NT2/D1 (cell line): ENCODE results near the gene NRDE2.
"Not testable (repeated sequence)": the region's sequence is repeated elsewhere in the genome, so short reads cannot be mapped to it uniquely, and the experiment has no call there.

Source experiments
- DNase-seq: peaks from one replicate; pipeline ENCODE4 v3.0.0-alpha.2; 2011; ENCODE audit warnings: low read depth, low spot score
- H3K27me3 ChIP-seq: 2 replicates; pipeline ENCODE4 v1.6.0; 2011; ENCODE audit warnings: mild to moderate bottlenecking; ENCODE audit not compliant: insufficient read length, insufficient read depth
- H3K36me3 ChIP-seq: 2 replicates; pipeline ENCODE4 v1.6.1; 2011; ENCODE audit warnings: mild to moderate bottlenecking, low read length, mixed read lengths; ENCODE audit not compliant: insufficient read depth, insufficient read length
- H3K4me1 ChIP-seq: 2 replicates; pipeline ENCODE4 v1.5.1; 2011; ENCODE audit not compliant: insufficient read depth, insufficient read length
- H3K4me3 ChIP-seq: 2 replicates; pipeline ENCODE4 v1.5.1; 2011; ENCODE audit warnings: low read depth; ENCODE audit not compliant: insufficient read length
- H3K9ac ChIP-seq: 2 replicates; pipeline ENCODE4 v1.6.0; 2011; ENCODE audit warnings: low read depth; ENCODE audit not compliant: insufficient read length
- H3K9me3 ChIP-seq: 2 replicates; pipeline ENCODE4 v1.5.1; 2011; ENCODE audit warnings: mild to moderate bottlenecking, low read length; ENCODE audit not compliant: insufficient read depth
- SUZ12 ChIP-seq: IDR thresholded peaks from 2 replicates; pipeline ENCODE4 v1.6.1; 2011; ENCODE audit not compliant: insufficient read length, insufficient read depth; ENCODE audit errors: extremely low read depth
- YY1 ChIP-seq: IDR thresholded peaks from 2 replicates; pipeline ENCODE4 v1.6.1; 2011; ENCODE audit not compliant: insufficient read length, insufficient read depth
- ZNF274 ChIP-seq: IDR thresholded peaks from 2 replicates; pipeline ENCODE4 v1.6.1; 2011; ENCODE audit warnings: mild to moderate bottlenecking, low read depth, low read length

NRDE2 gene

GRCh38 chr14:90349739-90350138, 18.0 kb upstream of the NRDE2 start:
- Histone ChIP-seq H3K27me3 (no peaks in the 10 kb centered on the region), H3K36me3 (no peaks in the 10 kb centered on the region), H3K9ac (no peak overlapping the region), H3K4me3 (no peak overlapping the region), H3K9me3 (no peaks in the 10 kb centered on the region), H3K4me1 (no peaks in the 10 kb centered on the region)
- no peak for DNase-seq
- TF ChIP-seq YY1 (no peak), ZNF274 (no peak), SUZ12 (no peak)

- Histone ChIP-seq H3K9ac (no peak overlapping the region), H3K4me1 (no peaks in the 10 kb centered on the region), H3K4me3 (no peak overlapping the region), H3K36me3 (no peaks in the 10 kb centered on the region), H3K9me3 (no peaks in the 10 kb centered on the region), H3K27me3 (no peaks in the 10 kb centered on the region)
- TF ChIP-seq SUZ12, result no peak
- no peak for TF ChIP-seq ZNF274
- no peak for DNase-seq
Observed at GRCh38 chr14:90348270-90348669, 16.5 kb upstream of the NRDE2 start.

- Histone ChIP-seq H3K36me3 (no peaks in the 10 kb centered on the region), H3K9me3 (no peaks in the 10 kb centered on the region), H3K9ac (no peak overlapping the region), H3K4me3 (no peak overlapping the region), H3K4me1 (no peaks in the 10 kb centered on the region), H3K27me3 (no peaks in the 10 kb centered on the region)
- DNase-seq, result no peak
- TF ChIP-seq YY1, result no peak
Observed at GRCh38 chr14:90345239-90345557, 13.5 kb upstream of the NRDE2 start.

GRCh38 chr14:90344331-90345238, 12.8 kb upstream of the NRDE2 start:
- TF ChIP-seq SUZ12 (no peak), YY1 (no peak), ZNF274 (no peak)
- H3K9ac ChIP-seq, result no peak overlapping the region
- no peak overlapping the region for H3K4me3 ChIP-seq
- no peaks in the 10 kb centered on the region for H3K36me3 ChIP-seq
- H3K9me3 ChIP-seq, result no peaks in the 10 kb centered on the region
- no peak for DNase-seq
- no peaks in the 10 kb centered on the region for H3K27me3 ChIP-seq
- H3K4me1 ChIP-seq, result no peaks in the 10 kb centered on the region

- H3K9ac ChIP-seq, result no peak overlapping the region
- no peaks in the 10 kb centered on the region for H3K36me3 ChIP-seq
- no peaks in the 10 kb centered on the region for H3K9me3 ChIP-seq
- no peak overlapping the region for H3K4me3 ChIP-seq
- no peak for TF ChIP-seq ZNF274
- TF ChIP-seq SUZ12, result no peak
- no peak for TF ChIP-seq YY1
- H3K27me3 ChIP-seq, result no peaks in the 10 kb centered on the region
- H3K4me1 ChIP-seq, result no peaks in the 10 kb centered on the region
- DNase-seq, result no peak
Observed at GRCh38 chr14:90342327-90342726, 10.6 kb upstream of the NRDE2 start.

- TF ChIP-seq YY1 (no peak), SUZ12 (no peak), ZNF274 (no peak)
- H3K4me3 ChIP-seq, result no peak overlapping the region
- no peak for DNase-seq
- H3K9ac ChIP-seq, result no peak overlapping the region
- no peaks in the 10 kb centered on the region for H3K36me3 ChIP-seq
- no peaks in the 10 kb centered on the region for H3K4me1 ChIP-seq
- no peaks in the 10 kb centered on the region for H3K9me3 ChIP-seq
- H3K27me3 ChIP-seq, result no peaks in the 10 kb centered on the region
Observed at GRCh38 chr14:90341784-90342183, 10.0 kb upstream of the NRDE2 start.

- not testable (repeated sequence) for H3K9me3 ChIP-seq, DNase-seq, H3K4me1 ChIP-seq, H3K4me3 ChIP-seq, H3K36me3 ChIP-seq, H3K27me3 ChIP-seq, H3K9ac ChIP-seq
Observed at GRCh38 chr14:90341232-90341631, 9.5 kb upstream of the NRDE2 start.

- Histone ChIP-seq H3K27me3 (no peaks in the 10 kb centered on the region), H3K9ac (no peak overlapping the region), H3K4me3 (no peak overlapping the region), H3K36me3 (no peaks in the 10 kb centered on the region), H3K9me3 (no peaks in the 10 kb centered on the region), H3K4me1 (no peaks in the 10 kb centered on the region)
- no peak for DNase-seq
- TF ChIP-seq SUZ12 (no peak), ZNF274 (no peak), YY1 (no peak)
Observed at GRCh38 chr14:90336985-90337384, 5.2 kb upstream of the NRDE2 start.
